ENCODE measurements around the gene MPND. TPM values are rescaled to one million over a fixed set of nuclear protein-coding genes. Genes with fewer than 3 reads are reported as not detected.
A peak's percentile ranks its signal among the peaks of the same experiment; 100 is the strongest.

MPND gene
- total and polyA plus RNA-seq, 2 of the 13 experiments (the other 11 are each of a cell fraction or from before 2014, with no cell fraction given) = 10.8 to 15.8 TPM

GRCh38 chr19:4342615-4343369 lies 570 bp upstream of the MPND start (continued):
- no peak for TF ChIP-seq ZBTB1 (CRISPR knock-in tag; IDR thresholded peaks at IDR 0.05; ENCODE audit: borderline replicate concordance)
- no peak for TF ChIP-seq ZNF678 (CRISPR knock-in tag; IDR thresholded peaks at IDR 0.05)
- TF ChIP-seq KMT2A (CRISPR knock-in tag; IDR thresholded peaks at IDR 0.05) = no peak
- no peak for TF ChIP-seq GTF3A (CRISPR knock-in tag; conservative IDR thresholded peaks at IDR 0.05)
- TF ChIP-seq E2F1 (CRISPR knock-in tag; IDR thresholded peaks at IDR 0.05) = 0 out of 2 replicates have a peak, but pooled peaks have one; percentile 4
- TF ChIP-seq ZNF839 (CRISPR knock-in tag; IDR thresholded peaks at IDR 0.05; ENCODE audit: borderline replicate concordance) = no peak
- no peak for TF ChIP-seq ZNF609 (CRISPR knock-in tag; IDR thresholded peaks at IDR 0.05; ENCODE audit: borderline replicate concordance)
- peak; percentile 2; the same call in 1 of the 2 replicates for TF ChIP-seq ZNF343 (CRISPR knock-in tag; IDR thresholded peaks at IDR 0.05)
- no peak; the same call in 1 of the 2 replicates for TF ChIP-seq IRF9 (CRISPR knock-in tag; IDR thresholded peaks at IDR 0.05; ENCODE audit: borderline replicate concordance)
- peak; percentile 79; the same call in 1 of the 2 replicates for TF ChIP-seq IKZF5 (CRISPR knock-in tag; IDR thresholded peaks at IDR 0.05)
- TF ChIP-seq ZNF414 (CRISPR knock-in tag; IDR thresholded peaks at IDR 0.05) = peak; percentile 31; the same call in 1 of the 2 replicates
- no peak; the same call in 1 of the 2 replicates for TF ChIP-seq ZSCAN30 (CRISPR knock-in tag; IDR thresholded peaks at IDR 0.05)
- no peak for TF ChIP-seq ZNF614 (CRISPR knock-in tag; IDR thresholded peaks at IDR 0.05; ENCODE audit: borderline replicate concordance)
- peak; percentile 51 for TF ChIP-seq CTCF (CRISPR knock-in tag; IDR thresholded peaks at IDR 0.05)
- TF ChIP-seq KLF11 (CRISPR knock-in tag; IDR thresholded peaks at IDR 0.05) = no peak
- TF ChIP-seq HNRNPLL (IDR thresholded peaks at IDR 0.05; ENCODE audit: low read depth, low read length, poor library complexity, severe bottlenecking) = peak; percentile 57

All from HepG2 (cell line).